Testis (tissue), 3 donors: ENCODE data around the gene ACYP2. TPM values are rescaled to one million over a fixed set of nuclear protein-coding genes. Genes with fewer than 3 reads are reported as not detected.

ENCODE experiments used
- DNase-seq: peaks from one replicate; pipeline ENCODE4 v3.0.0-alpha.2; 2019
- H3K27ac ChIP-seq, 2 donors: fragments of 200-600 bp; sonication (generic); one replicate each; pipeline ENCODE4 v1.5.1; 2019
- H3K27me3 ChIP-seq: fragments of 200-600 bp; sonication (generic); one replicate; pipeline ENCODE4 v1.5.1; 2019
- H3K36me3 ChIP-seq: fragments of 200-600 bp; sonication (generic); one replicate; pipeline ENCODE4 v1.5.1; 2017; ENCODE audit warnings: low read depth; ENCODE audit errors: missing control alignments
- H3K4me1 ChIP-seq: fragments of 200-600 bp; sonication (generic); one replicate; pipeline ENCODE4 v1.5.1; 2019
- H3K4me3 ChIP-seq, 2 donors: fragments of 200-600 bp; sonication (generic); one replicate each; pipeline ENCODE4 v1.5.1; 2017 to 2019
- H3K9me3 ChIP-seq: fragments of 200-600 bp; sonication (generic); one replicate; pipeline ENCODE4 v1.5.1; 2017
- POLR2A ChIP-seq: fragments of 450-650 bp; IDR thresholded peaks from one replicate; pipeline ENCODE4 v1.6.1; 2017; ENCODE audit warnings: antibody characterized with exemption, mild to moderate bottlenecking, moderate library complexity
- WGBS, 2 donors: methylation state at CpG; one replicate each; pipeline ENCODE4 v1.1.5; 2018; 5-methylcytosine and 5-hydroxymethylcytosine counted together
- intact Hi-C: fragments of 100-400 bp; cut with DNase I; formaldehyde crosslinking; loops from one replicate; pipeline ENCODE4 v1.15.1; 2023; ENCODE audit warnings: low total_unique reads
- polyA plus RNA-seq: library from polyadenylated mRNA; stranded (reverse); fragments of 350-450 nt; fragmentation: Illumina TruSeq; extraction: RNeasy Lipid Tissue Mini Kit (QIAGEN cat#74804); gene quantifications from one replicate; pipeline ENCODE4 v1.2.3, GENCODE V29; 2014; ENCODE audit warnings: low read depth, low replicate concordance; ENCODE audit not compliant: insufficient read depth
- total RNA-seq, 2 donors: library from RNA; depleted of rRNA; stranded (reverse); fragments of >200 nt; gene quantifications; one replicate each; pipeline ENCODE4 v1.2.3, GENCODE V29; 2016
- TF ChIP-seq, protein P1 (sequence below), 3 experiments: fragments of 450-650 bp in 2 of 3; fragments of 200-600 bp in 1 of 3; sonication (generic) in 1 of 3; IDR thresholded peaks; one replicate each; pipeline ENCODE4 v1.5.1; 2016 to 2019; ENCODE audit warnings: antibody characterized with exemption in 3 of 3, mild to moderate bottlenecking in 2 of 3, moderate library complexity in 1 of 3

ACYP2 gene
- total and polyA plus RNA-seq, 3 donors from 2014 or later = 23.2 to 36.2 (median 34.5) TPM

- no peaks in the 10 kb centered on the region for H3K9me3 ChIP-seq
- H3K36me3 ChIP-seq = no peaks in the 10 kb centered on the region
- intact Hi-C loops = loop anchor here (5.0 kb wide), 1 partner anchor 490 kb away; no protein-coding TSS in a partner anchor
- H3K4me1 ChIP-seq = peaks cover 12% of the 10 kb centered on the region
- no peak for TF ChIP-seq POLR2A
- TF ChIP-seq, protein P1, sequence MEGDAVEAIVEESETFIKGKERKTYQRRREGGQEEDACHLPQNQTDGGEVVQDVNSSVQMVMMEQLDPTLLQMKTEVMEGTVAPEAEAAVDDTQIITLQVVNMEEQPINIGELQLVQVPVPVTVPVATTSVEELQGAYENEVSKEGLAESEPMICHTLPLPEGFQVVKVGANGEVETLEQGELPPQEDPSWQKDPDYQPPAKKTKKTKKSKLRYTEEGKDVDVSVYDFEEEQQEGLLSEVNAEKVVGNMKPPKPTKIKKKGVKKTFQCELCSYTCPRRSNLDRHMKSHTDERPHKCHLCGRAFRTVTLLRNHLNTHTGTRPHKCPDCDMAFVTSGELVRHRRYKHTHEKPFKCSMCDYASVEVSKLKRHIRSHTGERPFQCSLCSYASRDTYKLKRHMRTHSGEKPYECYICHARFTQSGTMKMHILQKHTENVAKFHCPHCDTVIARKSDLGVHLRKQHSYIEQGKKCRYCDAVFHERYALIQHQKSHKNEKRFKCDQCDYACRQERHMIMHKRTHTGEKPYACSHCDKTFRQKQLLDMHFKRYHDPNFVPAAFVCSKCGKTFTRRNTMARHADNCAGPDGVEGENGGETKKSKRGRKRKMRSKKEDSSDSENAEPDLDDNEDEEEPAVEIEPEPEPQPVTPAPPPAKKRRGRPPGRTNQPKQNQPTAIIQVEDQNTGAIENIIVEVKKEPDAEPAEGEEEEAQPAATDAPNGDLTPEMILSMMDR (IDR thresholded peaks at IDR 0.05) = no peak
- H3K27ac ChIP-seq = no peak overlapping the region
- whole genome bisulfite sequencing, 2 donors = 58 to 61% methylated on average over 1 of the region's 1 CpG
- H3K27me3 ChIP-seq = no peaks in the 10 kb centered on the region
- DNase-seq = no peak
- no peak overlapping the region for H3K4me3 ChIP-seq
Observed at GRCh38 chr2:54212456-54212855, 97.0 kb downstream of the ACYP2 start.

- Histone ChIP-seq H3K9me3 (no peaks in the 10 kb centered on the region), H3K36me3 (no peaks in the 10 kb centered on the region), H3K4me1 (peaks cover 5% of the 10 kb centered on the region), H3K27me3 (no peaks in the 10 kb centered on the region), H3K27ac (no peak overlapping the region), H3K4me3 (no peak overlapping the region)
- TF ChIP-seq, protein P1 (IDR thresholded peaks at IDR 0.05) = no peak
- no peak for TF ChIP-seq POLR2A
- DNase-seq = no peak
- WGBS, 2 donors = 93 to 95% methylated on average over 4 of the region's 4 CpGs
- intact Hi-C loops = loop anchor here (5.0 kb wide), 1 partner anchor 489 kb away; no protein-coding TSS in a partner anchor
Observed at GRCh38 chr2:54213082-54213481, 97.7 kb downstream of the ACYP2 start.

- peaks cover 15% of the 10 kb centered on the region for H3K4me1 ChIP-seq
- H3K36me3 ChIP-seq = no peaks in the 10 kb centered on the region
- no peaks in the 10 kb centered on the region for H3K27me3 ChIP-seq
- no peak overlapping the region for H3K4me3 ChIP-seq
- no peak overlapping the region for H3K27ac ChIP-seq
- WGBS, 2 donors = 90 to 92% methylated on average over 2 of the region's 2 CpGs
- TF ChIP-seq POLR2A = no peak
- TF ChIP-seq, protein P1 (IDR thresholded peaks at IDR 0.05) = no peak
- no peak for DNase-seq
- intact Hi-C loops = no loop called here
- no peaks in the 10 kb centered on the region for H3K9me3 ChIP-seq
Observed at GRCh38 chr2:54224997-54225396, 109.6 kb downstream of the ACYP2 start.

DNA sequence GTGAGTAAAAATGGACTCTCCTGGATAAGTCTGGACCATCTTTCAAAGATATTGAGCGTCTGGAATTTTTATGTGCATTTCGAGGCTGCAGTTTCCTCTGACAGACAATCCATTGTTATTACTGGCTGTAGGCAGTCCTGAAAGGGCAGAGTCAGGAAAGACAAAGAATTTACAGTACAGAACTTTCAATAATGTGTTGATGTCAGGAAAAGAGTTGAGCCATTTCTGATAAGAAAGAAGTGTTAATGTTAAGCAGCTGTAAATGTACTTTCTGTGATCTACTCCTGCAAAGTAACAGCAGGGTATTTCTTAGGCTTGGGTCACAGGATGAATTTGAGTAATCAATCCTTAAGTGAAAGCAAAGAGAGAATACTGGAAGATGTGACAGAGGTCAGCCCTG lies 110.8 kb downstream of the ACYP2 start:
- no peak for DNase-seq
- H3K9me3 ChIP-seq = no peaks in the 10 kb centered on the region

DNA sequence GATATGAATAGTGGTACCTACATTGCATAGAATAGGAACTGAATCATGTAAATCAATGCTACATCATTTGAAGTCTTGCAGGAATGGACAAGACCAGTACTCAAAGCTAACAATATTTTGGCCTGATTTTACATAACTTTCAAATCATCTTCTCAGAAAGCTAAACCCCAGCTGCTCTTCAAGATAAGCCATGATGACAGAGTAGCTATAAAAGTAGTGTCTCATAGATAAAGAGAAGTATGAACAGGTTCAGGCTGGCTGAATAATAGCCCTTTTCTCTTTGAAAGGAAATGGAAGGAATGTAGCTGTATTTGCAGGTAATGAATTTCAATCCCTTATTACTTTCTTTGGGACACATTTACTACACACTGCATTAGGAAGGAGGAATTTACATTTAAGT lies 112.4 kb downstream of the ACYP2 start:
- no peak for TF ChIP-seq POLR2A
- TF ChIP-seq, protein P1 (IDR thresholded peaks at IDR 0.05) = no peak
- Histone ChIP-seq H3K9me3 (no peaks in the 10 kb centered on the region), H3K27me3 (no peaks in the 10 kb centered on the region), H3K4me1 (peaks cover 15% of the 10 kb centered on the region), H3K27ac (no peak overlapping the region), H3K36me3 (no peaks in the 10 kb centered on the region), H3K4me3 (no peak overlapping the region)
- intact Hi-C loops = no loop called here
- DNase-seq = no peak

More for the DNA sequence above, 110.8 kb downstream of the ACYP2 start:
- TF ChIP-seq POLR2A = no peak
- TF ChIP-seq, protein P1 (IDR thresholded peaks at IDR 0.05) = no peak
- intact Hi-C loops = no loop called here
- H3K4me3 ChIP-seq = no peak overlapping the region
- H3K36me3 ChIP-seq = no peaks in the 10 kb centered on the region
- H3K27ac ChIP-seq = peak overlapping the region; percentile 0 to 1
- H3K27me3 ChIP-seq = no peaks in the 10 kb centered on the region
- WGBS, 2 donors = 21 to 47% methylated on average over 2 of the region's 2 CpGs
- peaks cover 15% of the 10 kb centered on the region for H3K4me1 ChIP-seq
